Anterior cingulate cortex (tissue), 58 donors: ENCODE results near the gene CMIP.

Source experiments
- DNase-seq, 58 donors: peaks; one replicate each; lab custom pipeline; 2025; lab: John Stamatoyannopoulos, UW

The CMIP gene

GRCh38 chr16:81627024-81627423 is 182.4 kb downstream of the CMIP start:
- no peak for DNase-seq

- DNase-seq = no peak
Measured at GRCh38 chr16:81627729-81628244, 183.2 kb downstream of the CMIP start.

DNA sequence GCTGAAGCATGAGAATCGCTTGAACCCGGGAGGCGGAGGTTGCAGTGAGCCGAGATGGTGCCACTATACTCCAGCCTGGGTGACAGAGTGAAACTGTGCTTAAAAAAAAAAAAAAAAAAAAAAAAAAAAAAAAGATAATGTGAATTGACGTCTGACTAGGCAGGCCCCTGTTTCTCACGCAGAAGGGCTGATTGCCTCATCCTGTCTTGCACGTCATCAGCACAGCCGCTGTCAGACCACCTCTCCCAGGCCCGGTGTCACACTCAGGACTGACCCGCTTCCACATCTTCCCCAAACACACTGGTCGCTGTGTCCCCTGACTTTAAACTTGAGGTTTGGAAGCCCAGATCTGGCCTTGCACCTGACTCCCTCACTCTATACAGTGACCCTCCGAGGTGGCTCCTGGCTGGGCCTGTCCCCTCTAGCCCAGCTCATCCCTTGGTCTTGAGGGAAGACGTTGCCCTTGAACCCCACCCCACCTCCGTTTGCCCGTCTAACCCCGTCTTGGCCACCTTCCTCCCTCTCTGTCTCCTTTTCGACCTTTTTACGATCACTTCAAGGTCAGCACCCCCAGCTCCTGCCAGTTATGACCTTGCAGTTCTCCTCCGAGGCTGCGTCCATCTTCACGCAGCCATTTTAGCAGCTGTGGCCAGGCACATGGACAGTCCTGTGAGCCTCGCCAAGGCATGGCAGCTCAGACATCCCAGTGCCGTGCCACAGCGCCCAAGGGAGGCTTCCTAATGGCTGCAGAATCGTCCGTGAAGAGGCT is 184.6 kb downstream of the CMIP start:
- no peak for DNase-seq

DNA sequence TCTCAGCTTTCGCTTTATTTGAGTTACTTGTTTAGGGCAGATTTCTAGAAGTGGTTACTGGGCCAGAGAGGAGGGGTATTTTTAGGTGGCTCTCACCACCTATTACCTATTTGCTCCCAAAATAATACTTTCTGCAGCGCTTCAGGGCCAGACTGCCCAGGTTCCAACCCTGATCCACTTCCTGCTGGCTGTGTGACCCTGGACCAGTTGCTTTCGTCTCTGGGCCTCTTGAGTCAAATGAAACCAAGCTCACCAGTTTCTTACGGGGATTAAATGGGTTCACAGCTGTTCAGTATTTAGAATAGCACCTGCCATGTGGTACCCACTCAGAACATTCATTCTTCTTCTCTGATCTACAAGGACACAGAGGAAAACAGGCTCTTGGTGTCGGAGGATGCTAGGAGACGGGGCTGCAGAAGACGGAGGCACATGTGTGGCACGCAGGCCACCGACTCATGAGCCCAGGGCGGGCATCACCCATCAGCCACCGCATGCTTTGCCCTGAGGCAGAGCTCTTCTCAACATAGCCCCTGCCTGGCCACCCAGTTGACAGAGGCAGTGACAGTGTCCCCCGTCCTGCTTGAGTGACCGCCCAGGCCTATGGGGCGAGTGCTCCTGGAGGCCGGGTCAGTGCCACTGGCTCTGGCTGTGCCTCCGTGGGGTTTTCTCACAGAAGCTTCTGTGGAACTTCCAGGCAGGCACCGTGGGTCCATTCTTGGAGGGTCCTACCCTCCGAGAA is 185.5 kb downstream of the CMIP start:
- DNase-seq = no peak

DNA sequence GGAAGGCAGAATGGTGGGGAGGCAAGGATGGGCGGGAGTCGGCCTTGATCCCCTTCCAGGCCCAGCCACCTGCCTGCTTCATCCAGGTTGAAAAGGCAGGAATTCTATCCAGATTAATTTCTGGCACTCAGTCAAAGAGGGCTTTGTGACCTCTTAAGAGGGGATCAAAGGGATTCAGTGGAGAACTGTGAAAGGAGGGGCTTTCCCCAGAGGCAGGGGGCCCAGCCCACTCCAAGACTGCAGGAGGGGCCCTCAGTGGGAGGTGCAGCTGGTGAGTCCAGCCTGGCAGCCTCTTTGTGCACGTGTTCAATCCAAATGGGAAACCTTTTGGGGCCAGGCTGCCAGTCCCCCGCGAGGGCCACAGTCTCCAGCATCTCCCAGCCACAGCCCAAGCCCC is 186.0 kb downstream of the CMIP start:
- no peak for DNase-seq

DNA sequence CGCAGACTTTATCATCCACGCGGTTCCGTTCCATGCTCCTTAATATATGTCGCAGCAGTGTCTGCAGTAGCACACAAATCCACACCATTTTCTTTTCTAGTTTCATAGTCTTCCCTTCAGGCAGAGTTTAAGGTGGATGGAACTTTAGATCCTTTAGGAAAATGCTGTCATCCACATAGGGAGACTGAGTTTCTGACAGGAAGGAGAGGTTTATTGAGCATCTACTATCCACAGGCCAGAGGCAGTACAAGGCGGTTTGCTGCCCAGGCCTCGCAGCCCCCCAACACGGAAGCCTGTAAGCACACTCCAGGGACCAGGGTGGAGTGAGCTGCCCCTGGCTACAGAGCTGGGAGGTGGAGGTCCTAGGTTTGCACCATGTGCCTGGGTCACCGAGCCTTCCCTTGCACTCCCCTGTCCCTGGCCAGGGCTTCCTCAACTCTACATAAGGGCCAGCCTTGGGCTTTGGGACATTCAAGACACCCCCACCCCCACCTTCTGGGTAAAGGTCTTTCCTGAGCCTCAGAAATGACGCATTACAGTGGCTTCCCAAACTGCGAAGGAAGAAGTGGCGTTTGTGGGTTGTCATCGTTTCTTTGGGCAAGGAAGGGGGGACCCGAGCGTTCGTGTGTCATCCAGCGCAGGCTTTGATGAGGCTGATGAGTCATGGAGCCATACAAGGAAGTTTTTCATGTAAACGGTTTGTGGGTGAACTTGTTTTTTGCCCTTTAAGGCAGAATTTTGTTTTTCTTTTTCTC is 188.0 kb downstream of the CMIP start:
- peak in 10 of 58 donors; percentile 10 to 38 (median 24) for DNase-seq

- no peak for DNase-seq
Measured at GRCh38 chr16:81633147-81633619, 188.6 kb downstream of the CMIP start.

- no peak for DNase-seq
Measured at GRCh38 chr16:81633680-81634379, 189.2 kb downstream of the CMIP start.

DNA sequence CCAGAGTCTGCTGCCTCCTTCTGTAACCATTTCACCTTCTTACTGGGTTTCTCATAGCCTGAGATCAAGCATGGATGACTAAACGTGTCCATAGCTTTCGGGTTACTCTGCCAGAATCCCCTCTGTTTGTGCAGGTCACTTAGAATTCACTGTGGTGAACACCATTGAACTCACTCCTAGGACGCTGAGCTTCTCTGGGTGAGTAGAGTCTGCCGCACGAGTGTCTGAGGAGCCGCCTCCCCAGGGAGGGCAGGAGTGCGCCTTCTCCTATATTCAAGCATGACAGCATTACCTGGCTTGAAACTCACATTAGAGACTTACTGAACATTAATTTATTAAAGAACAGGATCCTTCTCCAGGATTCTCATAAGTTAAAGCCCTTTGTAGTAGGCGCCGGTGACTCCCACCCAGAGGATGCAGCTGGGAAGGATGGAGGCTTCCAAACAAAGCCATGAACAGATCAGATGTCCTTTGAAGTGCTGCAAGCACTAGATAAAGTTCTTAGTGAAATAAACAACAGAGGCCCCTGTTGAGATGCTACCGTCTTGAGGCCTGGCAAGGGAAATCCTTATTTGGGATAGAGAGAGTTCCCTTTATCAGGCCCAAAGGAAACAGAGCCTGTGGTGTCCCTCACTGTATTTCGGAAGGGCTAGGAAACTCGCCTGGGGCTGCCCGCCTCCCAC is 189.9 kb downstream of the CMIP start:
- no peak for DNase-seq

- DNase-seq = no peak
Measured at GRCh38 chr16:81635063-81635937, 190.7 kb downstream of the CMIP start.

- DNase-seq = no peak
Measured at GRCh38 chr16:81636298-81636993, 191.8 kb downstream of the CMIP start.

DNA sequence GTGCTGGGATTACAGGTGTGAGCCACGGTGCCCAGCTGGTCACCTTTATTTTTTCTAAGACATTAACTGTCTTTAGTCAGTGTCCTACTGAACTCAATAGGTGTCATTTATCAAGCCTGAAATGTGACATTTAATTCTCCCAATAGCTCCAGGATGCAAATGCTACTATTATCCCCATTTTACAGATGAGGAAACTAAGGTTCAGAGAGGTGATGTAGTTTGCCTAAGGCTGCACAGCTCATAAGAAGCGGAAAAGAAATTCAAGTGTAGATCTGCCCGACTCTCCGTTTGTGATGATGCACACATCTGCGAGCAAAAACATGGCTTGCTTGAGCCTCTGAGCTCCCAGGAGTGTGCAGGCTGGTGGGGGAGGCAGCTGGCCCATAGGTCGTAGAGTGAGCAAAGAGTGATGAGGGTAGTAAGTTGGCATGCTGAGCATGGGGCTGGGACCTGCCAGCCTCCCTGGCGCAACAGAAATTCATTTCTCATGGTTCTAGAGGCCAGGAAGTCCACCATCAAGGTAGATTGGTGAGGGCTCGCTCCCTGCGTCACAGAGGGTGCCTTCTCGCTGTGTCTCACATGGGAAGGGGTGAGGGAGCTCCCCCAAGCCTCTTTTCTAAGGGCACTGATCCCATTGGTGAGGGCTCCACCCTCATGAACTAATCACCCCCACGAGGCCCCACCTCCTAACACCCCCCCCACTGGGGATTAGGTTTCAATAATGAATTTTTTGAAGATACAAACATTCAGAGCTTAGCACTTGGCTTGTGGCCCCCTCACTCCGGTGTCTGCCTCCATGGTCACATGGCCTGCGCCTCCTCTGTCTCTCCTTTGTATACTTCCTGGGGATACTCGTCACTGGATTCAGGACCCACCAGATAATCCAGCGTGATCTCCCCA is 193.0 kb downstream of the CMIP start:
- DNase-seq = no peak

DNA sequence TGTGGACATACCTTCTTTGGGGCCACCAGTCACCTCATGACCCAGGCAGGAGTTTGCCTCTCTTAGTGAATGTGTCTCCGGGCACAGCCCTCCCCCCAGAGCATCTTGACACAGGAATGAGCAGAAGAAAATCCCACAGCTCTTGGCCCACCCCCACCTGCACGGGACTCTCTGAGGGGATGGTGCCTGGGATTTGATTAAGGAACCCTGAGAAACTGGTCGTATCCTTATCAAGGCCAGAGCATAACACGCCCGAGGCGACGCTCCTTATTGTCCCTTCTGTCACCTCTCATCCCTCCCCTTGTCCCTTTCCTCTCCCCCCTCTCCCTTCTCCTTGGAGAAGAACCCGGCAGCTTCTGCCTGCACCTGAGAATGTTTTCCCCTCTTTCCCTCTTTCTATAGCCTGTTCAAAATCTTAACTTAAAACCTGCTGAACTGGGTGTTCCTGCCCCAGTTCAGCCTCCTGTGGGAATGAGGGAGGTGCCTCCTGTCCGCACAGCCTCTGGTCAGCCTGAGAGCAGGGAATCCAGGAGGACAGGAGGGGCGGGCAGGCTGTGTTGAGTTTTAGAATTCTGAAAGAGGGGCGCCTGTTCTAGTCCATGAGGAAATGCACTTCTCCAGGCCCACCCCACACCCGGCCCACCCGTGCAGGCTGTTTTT is 193.8 kb downstream of the CMIP start:
- no peak for DNase-seq

DNA sequence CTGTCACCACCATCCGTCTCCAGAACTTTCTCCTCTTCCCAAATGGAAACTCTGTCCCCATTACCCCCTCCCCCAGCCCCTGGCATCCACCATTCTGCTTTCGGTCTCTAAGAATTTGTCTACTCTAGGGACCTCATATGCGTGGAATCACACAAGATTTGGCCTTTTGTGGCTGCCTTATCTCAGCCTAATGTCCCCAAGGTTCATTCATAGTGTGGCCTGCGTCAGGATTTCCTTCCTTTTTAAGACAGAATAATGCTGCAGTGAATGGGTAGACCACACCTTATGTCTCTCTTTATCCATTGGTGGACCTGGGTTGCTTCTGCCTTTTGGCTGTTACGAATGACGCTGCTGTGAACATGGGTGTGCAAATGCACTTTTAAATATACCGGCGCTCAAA is 194.7 kb downstream of the CMIP start:
- DNase-seq = no peak

DNA sequence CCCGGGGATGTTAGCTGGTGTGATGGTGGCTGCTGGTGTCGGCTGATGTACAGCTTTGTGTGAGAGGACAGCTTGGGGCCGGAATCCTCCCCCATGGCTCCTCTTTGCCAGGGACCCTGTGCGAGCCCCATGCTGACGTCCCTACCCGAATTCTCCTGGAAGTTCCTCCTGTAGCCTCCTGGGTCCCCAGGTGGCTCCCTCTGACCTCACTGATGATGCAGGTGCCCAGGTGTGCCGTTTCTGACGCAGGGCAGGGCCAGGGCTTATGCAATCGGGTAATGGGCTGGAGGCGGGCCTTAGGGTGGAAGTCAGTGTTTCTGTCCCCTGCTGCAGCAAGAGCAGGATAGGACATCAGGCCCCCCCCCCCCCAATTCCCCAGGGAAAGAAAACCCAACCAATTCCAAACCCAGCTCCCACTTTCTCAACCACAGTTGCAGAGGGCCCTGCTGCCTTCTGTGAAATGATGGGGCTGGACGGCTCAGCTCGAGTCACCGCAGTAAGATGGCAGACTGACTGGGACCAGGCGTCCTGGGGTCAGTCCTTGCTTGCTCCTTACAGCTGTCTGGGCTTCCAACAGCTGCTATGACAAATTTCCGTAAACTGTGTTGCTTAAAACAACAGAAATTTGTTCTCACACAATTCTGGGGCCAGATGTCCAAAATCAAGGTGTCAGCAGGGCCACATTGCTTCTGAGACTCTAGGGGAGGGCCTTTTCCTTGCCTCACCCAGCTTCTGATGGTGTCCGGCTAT is 195.5 kb downstream of the CMIP start:
- DNase-seq = no peak

DNA sequence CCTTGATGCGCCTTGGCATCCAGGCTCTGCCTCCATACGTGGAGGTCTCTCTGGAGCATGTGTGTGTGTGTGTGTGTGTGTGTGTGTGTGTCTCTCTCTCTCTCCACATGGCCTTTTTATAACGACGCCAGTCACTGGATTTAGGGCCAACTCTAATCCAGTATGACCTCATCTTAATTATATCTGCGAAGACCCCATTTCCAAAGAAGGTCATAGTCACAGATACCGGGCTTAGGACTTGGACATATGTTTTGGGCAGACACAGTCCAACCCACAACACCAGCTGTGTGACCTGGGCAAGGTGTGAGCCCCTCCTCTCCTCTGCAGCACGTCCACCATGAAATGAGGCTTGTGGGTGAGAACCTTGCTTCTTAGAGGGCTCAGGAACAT is 196.1 kb downstream of the CMIP start:
- DNase-seq = no peak
